Gastroesophageal sphincter (tissue), 4 donors: ENCODE data around the gene PSRC1. TPM values are rescaled to one million over a fixed set of nuclear protein-coding genes. Genes with fewer than 3 reads are reported as not detected.
A peak's percentile ranks its signal among the peaks of the same experiment; 100 is the strongest.

Source experiments
- ATAC-seq: fragments of 150-250 bp; one replicate; pipeline ENCODE4 v1.9.1; 2016; ENCODE audit warnings: mild to moderate bottlenecking, moderate library complexity
- H3K27ac ChIP-seq, 4 donors: fragments of 200-600 bp; sonication (generic) in 3 of 4; 1 replicate in 3 of 4; 2 replicates in 1 of 4; pipeline ENCODE4 v1.5.1; 2016 to 2019
- H3K27me3 ChIP-seq: fragments of 200-600 bp; sonication (generic); one replicate; pipeline ENCODE4 v1.5.1; 2019
- H3K36me3 ChIP-seq, 2 donors: fragments of 200-600 bp; sonication (generic); one replicate each; pipeline ENCODE4 v1.5.1; 2019; ENCODE audit warnings: control low read depth in 1 of 2
- H3K4me1 ChIP-seq, 3 donors: fragments of 200-600 bp; sonication (generic); 1 replicate in 2 of 3; 2 replicates in 1 of 3; pipeline ENCODE4 v1.5.1; 2016 to 2019; ENCODE audit warnings: control low read depth in 2 of 3
- H3K4me3 ChIP-seq, 2 donors: fragments of 200-600 bp; sonication (generic); one replicate each; pipeline ENCODE4 v1.5.1; 2019; ENCODE audit warnings: mild to moderate bottlenecking in 1 of 2, moderate library complexity in 1 of 2
- H3K9me3 ChIP-seq, 3 donors: fragments of 200-600 bp; sonication (generic); one replicate each; pipeline ENCODE4 v1.5.1; 2017 to 2019; ENCODE audit warnings: control low read depth in 2 of 3
- CTCF ChIP-seq, 4 experiments: fragments of 200-600 bp in 2 of 4; fragments of 450-650 bp in 2 of 4; sonication (generic) in 1 of 4; IDR thresholded peaks; one replicate each; pipeline ENCODE4 v1.5.1; 2017 to 2019; ENCODE audit warnings: antibody characterized with exemption in 4 of 4, mild to moderate bottlenecking in 2 of 4, moderate library complexity in 2 of 4
- EP300 ChIP-seq: sonication (generic); formaldehyde crosslinking; IDR thresholded peaks from one replicate; pipeline ENCODE4 v1.6.1; 2017; ENCODE audit warnings: antibody characterized with exemption, mild to moderate bottlenecking
- POLR2A ChIP-seq, 2 donors: fragments of 450-650 bp; IDR thresholded peaks; one replicate each; pipeline ENCODE4 v1.6.1; 2017; ENCODE audit warnings: antibody characterized with exemption in 2 of 2, mild to moderate bottlenecking in 2 of 2, moderate library complexity in 1 of 2
- POLR2AphosphoS5 ChIP-seq: sonication (generic); formaldehyde crosslinking; IDR thresholded peaks from one replicate; pipeline ENCODE4 v1.6.1; 2017; ENCODE audit warnings: antibody characterized with exemption
- WGBS, 2 donors: methylation state at CpG; one replicate each; pipeline ENCODE4 v1.1.5; 2018; ENCODE audit warnings: low coverage in 1 of 2; 5-methylcytosine and 5-hydroxymethylcytosine counted together
- total RNA-seq, 4 donors: library from RNA; depleted of rRNA; stranded (reverse); fragments of >200 nt; gene quantifications; one replicate each; pipeline ENCODE4 v1.1.0, GENCODE V29; 2016

Gene PSRC1
- total RNA-seq, 4 donors from 2014 or later: 6.9 to 26.9 (median 10.3) TPM

GRCh38 chr1:109253803-109254620, 28.9 kb downstream of the PSRC1 start:
- H3K27me3 ChIP-seq: no peaks in the 10 kb centered on the region
- H3K4me3 ChIP-seq: peak overlapping the region in 1 of 2 donors; percentile 35
- no peaks in the 10 kb centered on the region for H3K9me3 ChIP-seq
- ATAC-seq: peak; percentile 14
- no peak for TF ChIP-seq POLR2A (IDR thresholded peaks at IDR 0.05)
- no peak for TF ChIP-seq EP300
- no peak for TF ChIP-seq CTCF (IDR thresholded peaks at IDR 0.05)
- no peak for TF ChIP-seq POLR2AphosphoS5
- peaks cover 0 to 64% (median 29%) of the 10 kb centered on the region in 3 donors for H3K4me1 ChIP-seq
- H3K36me3 ChIP-seq: peaks cover 0 to 10% of the 10 kb centered on the region in 2 donors
- WGBS, 2 donors: 0 to 70% methylated on average over 2 to 3 of the region's 9 CpGs
- H3K27ac ChIP-seq: peak overlapping the region; percentile 58 to 93 (median 89)

- peak; percentile 60 for TF ChIP-seq POLR2AphosphoS5
- TF ChIP-seq POLR2A (IDR thresholded peaks at IDR 0.05): no peak
- peaks cover 0 to 2% of the 10 kb centered on the region in 2 donors for H3K36me3 ChIP-seq
- ATAC-seq: peak; percentile 83
- peak overlapping the region in 1 of 2 donors; percentile 35 for H3K4me3 ChIP-seq
- no peaks in the 10 kb centered on the region for H3K9me3 ChIP-seq
- H3K4me1 ChIP-seq: peaks cover 0 to 69% (median 29%) of the 10 kb centered on the region in 3 donors
- H3K27me3 ChIP-seq: no peaks in the 10 kb centered on the region
- H3K27ac ChIP-seq: peak overlapping the region; percentile 58 to 93 (median 89)
- WGBS, 2 donors: 83% methylated on average over 6 of the region's 33 CpGs; no CpG with 5 or more reads in 1 of the 2 donors
Measured at GRCh38 chr1:109252893-109253802, 29.8 kb downstream of the PSRC1 start.

- H3K9me3 ChIP-seq: no peaks in the 10 kb centered on the region
- H3K27ac ChIP-seq: peak overlapping the region in 3 of 4 donors; percentile 89 to 93 (median 89)
- 93% methylated on average over 9 of the region's 31 CpGs; no CpG with 5 or more reads in 1 of the 2 donors for WGBS, 2 donors
- H3K4me3 ChIP-seq: no peak overlapping the region
- no peak for ATAC-seq
- TF ChIP-seq POLR2A (IDR thresholded peaks at IDR 0.05) (no peak), EP300 (no peak), POLR2AphosphoS5 (no peak), CTCF (IDR thresholded peaks at IDR 0.05) (no peak)
- H3K36me3 ChIP-seq: no peaks in the 10 kb centered on the region
- no peaks in the 10 kb centered on the region for H3K27me3 ChIP-seq
- peaks cover 0 to 69% (median 29%) of the 10 kb centered on the region in 3 donors for H3K4me1 ChIP-seq
Measured at GRCh38 chr1:109252167-109252892, 30.6 kb downstream of the PSRC1 start.

- ATAC-seq: no peak
- Histone ChIP-seq H3K27ac (no peak overlapping the region), H3K4me1 (peaks cover 0 to 69% (median 29%) of the 10 kb centered on the region in 3 donors), H3K4me3 (no peak overlapping the region), H3K9me3 (no peaks in the 10 kb centered on the region), H3K36me3 (no peaks in the 10 kb centered on the region), H3K27me3 (no peaks in the 10 kb centered on the region)
- TF ChIP-seq POLR2AphosphoS5: no peak
- TF ChIP-seq POLR2A (IDR thresholded peaks at IDR 0.05): no peak
- TF ChIP-seq CTCF (IDR thresholded peaks at IDR 0.05): no peak
- no peak for TF ChIP-seq EP300
- WGBS, 2 donors: 96% methylated on average over 9 to 11 of the region's 32 CpGs
Measured at GRCh38 chr1:109251277-109252166, 31.4 kb downstream of the PSRC1 start.
